Measurements from ENCODE around the gene USP24.

The USP24 gene

GRCh38 chr1:55053265-55053954, 161.8 kb downstream of the USP24 start:
- peaks cover 15 to 22% of the 10 kb centered on the region in 2 experiments for H3K4me1 ChIP-seq (ENCODE audit: control insufficient read depth in 1 of 2, insufficient read depth in 1 of 2, low read depth in 1 of 2, low read length in 1 of 2)
- H3K27me3 ChIP-seq: no peaks in the 10 kb centered on the region
- no peak for TF ChIP-seq CTCF (IDR thresholded peaks at IDR 0.05)
- H3K27ac ChIP-seq: peak overlapping the region; percentile 79
- H3K4me3 ChIP-seq (ENCODE audit: low read depth in 1 of 2, low read length in 1 of 2): peak overlapping the region in 1 of 2 experiments; percentile 13
- no peaks in the 10 kb centered on the region for H3K36me3 ChIP-seq
- no peaks in the 10 kb centered on the region for H3K9me3 ChIP-seq

- Histone ChIP-seq H3K9me3 (no peaks in the 10 kb centered on the region), H3K27me3 (no peaks in the 10 kb centered on the region), H3K27ac (peak overlapping the region; percentile 79), H3K4me3 (ENCODE audit: low read depth in 1 of 2, low read length in 1 of 2) (peak overlapping the region in 1 of 2 experiments; percentile 13), H3K4me1 (ENCODE audit: control insufficient read depth in 1 of 2, insufficient read depth in 1 of 2, low read depth in 1 of 2, low read length in 1 of 2) (peaks cover 15 to 22% of the 10 kb centered on the region in 2 experiments), H3K36me3 (no peaks in the 10 kb centered on the region)
- TF ChIP-seq CTCF (IDR thresholded peaks at IDR 0.05): no peak
Measured at GRCh38 chr1:55052221-55053142, 162.7 kb downstream of the USP24 start.

GRCh38 chr1:55051621-55052020, 163.5 kb downstream of the USP24 start:
- Histone ChIP-seq H3K27me3 (no peaks in the 10 kb centered on the region), H3K4me3 (ENCODE audit: low read depth in 1 of 2, low read length in 1 of 2) (no peak overlapping the region)
- TF ChIP-seq CTCF (IDR thresholded peaks at IDR 0.05): no peak

GRCh38 chr1:55051169-55051568, 164.0 kb downstream of the USP24 start:
- Histone ChIP-seq H3K4me1 (ENCODE audit: control insufficient read depth in 1 of 2, insufficient read depth in 1 of 2, low read depth in 1 of 2, low read length in 1 of 2) (peaks cover 15 to 22% of the 10 kb centered on the region in 2 experiments), H3K36me3 (no peaks in the 10 kb centered on the region), H3K9me3 (no peaks in the 10 kb centered on the region), H3K27ac (no peak overlapping the region), H3K4me3 (ENCODE audit: low read depth in 1 of 2, low read length in 1 of 2) (no peak overlapping the region), H3K27me3 (no peaks in the 10 kb centered on the region)
- no peak for TF ChIP-seq CTCF (IDR thresholded peaks at IDR 0.05)

More at GRCh38 chr1:55051621-55052020, 163.5 kb downstream of the USP24 start:
- Histone ChIP-seq H3K4me1 (ENCODE audit: control insufficient read depth in 1 of 2, insufficient read depth in 1 of 2, low read depth in 1 of 2, low read length in 1 of 2) (peaks cover 15 to 22% of the 10 kb centered on the region in 2 experiments), H3K9me3 (no peaks in the 10 kb centered on the region), H3K27ac (no peak overlapping the region), H3K36me3 (no peaks in the 10 kb centered on the region)

GRCh38 chr1:55050283-55050682, 164.9 kb downstream of the USP24 start:
- Histone ChIP-seq H3K36me3 (no peaks in the 10 kb centered on the region), H3K9me3 (no peaks in the 10 kb centered on the region), H3K27ac (no peak overlapping the region), H3K4me1 (ENCODE audit: control insufficient read depth in 1 of 2, insufficient read depth in 1 of 2, low read depth in 1 of 2, low read length in 1 of 2) (peaks cover 15 to 22% of the 10 kb centered on the region in 2 experiments), H3K27me3 (no peaks in the 10 kb centered on the region), H3K4me3 (ENCODE audit: low read depth in 1 of 2, low read length in 1 of 2) (no peak overlapping the region)
- no peak for TF ChIP-seq CTCF (IDR thresholded peaks at IDR 0.05)
